SK-N-SH (cell line): Measurements from ENCODE around the gene PDXDC1. TPM values are rescaled to one million over a fixed set of nuclear protein-coding genes. Genes with fewer than 3 reads are reported as not detected.
A peak's percentile ranks its signal among the peaks of the same experiment; 100 is the strongest.
"Not testable (repeated sequence)": the region's sequence is repeated elsewhere in the genome, so short reads cannot be mapped to it uniquely, and the experiment has no call there.

Experiments used
- CTCF ChIA-PET: fragments of 300-600, 350-600 bp; formaldehyde crosslinking; extraction: SDS; loops from one replicate; lab custom pipeline; 2021; lab: Yijun Ruan, JAX
- POLR2A ChIA-PET: fragments of 350-600 bp; sonication (Branson Sonifier 250); formaldehyde crosslinking; extraction: SDS; loops from one replicate; lab custom pipeline; 2020; ENCODE audit warnings: antibody characterized with exemption, inconsistent platforms; lab: Yijun Ruan, JAX
- DNase-seq: peaks from one replicate; pipeline ENCODE4 v3.0.0; 2012
- H2AFZ ChIP-seq: fragments of 200-600 bp; sonication (generic); 2 replicates; pipeline ENCODE4 v1.8.1; 2016; ENCODE audit warnings: antibody characterized with exemption, mild to moderate bottlenecking, low read depth
- H3F3A ChIP-seq: fragments of 200-600 bp; sonication (generic); replicated peaks from 2 replicates; pipeline ENCODE3; 2016; ENCODE audit warnings: antibody characterized with exemption, mild to moderate bottlenecking; ENCODE audit not compliant: insufficient read depth
- H3K27ac ChIP-seq, 2 experiments: fragments of 200-500 bp in 1 of 2; fragments of 200-600 bp in 1 of 2; sonication (Bioruptor generic) in 1 of 2; sonication (generic), shearing (Covaris generic) in 1 of 2; 2 replicates each; pipeline versions ENCODE4 v1.5.1 to v1.6.1; 2014 to 2016; ENCODE audit warnings: low read depth in 2 of 2, inconsistent platforms in 1 of 2, low read length in 1 of 2, mild to moderate bottlenecking in 1 of 2, mixed read lengths in 1 of 2
- H3K27me3 ChIP-seq: fragments of 200-600 bp; sonication (generic), shearing (Covaris generic); 2 replicates; pipeline ENCODE4 v1.6.1; 2016; ENCODE audit warnings: mixed run types; ENCODE audit not compliant: insufficient read depth
- H3K36me3 ChIP-seq, 2 experiments: fragments of 200-500 bp in 1 of 2; fragments of 200-600 bp in 1 of 2; sonication (Bioruptor generic) in 1 of 2; sonication (generic) in 1 of 2; replicated peaks in 1 of 2; 2 replicates each; pipeline versions ENCODE3 to v1.5.1; 2014 to 2016; ENCODE audit warnings: low read length in 1 of 2, mild to moderate bottlenecking in 1 of 2; ENCODE audit not compliant: insufficient read depth in 2 of 2, control insufficient read depth in 1 of 2
- H3K4me1 ChIP-seq, 2 experiments: fragments of 200-500 bp in 1 of 2; fragments of 200-600 bp in 1 of 2; sonication (Bioruptor generic) in 1 of 2; sonication (generic), shearing (Covaris generic) in 1 of 2; 2 replicates each; pipeline versions ENCODE4 v1.5.1 to v1.6.1; 2014 to 2016; ENCODE audit warnings: low read depth in 1 of 2, low read length in 1 of 2, mixed run types in 1 of 2; ENCODE audit not compliant: insufficient read depth in 2 of 2, control insufficient read depth in 1 of 2
- H3K4me2 ChIP-seq: fragments of 200-600 bp; sonication (generic), shearing (Covaris generic); 2 replicates; pipeline ENCODE4 v1.6.1; 2017; ENCODE audit warnings: mixed run types
- H3K4me3 ChIP-seq, 2 experiments: fragments of 200-500 bp in 1 of 2; fragments of 200-600 bp in 1 of 2; sonication (Bioruptor generic) in 1 of 2; sonication (generic), shearing (Covaris generic) in 1 of 2; 2 replicates each; pipeline versions ENCODE4 v1.5.1 to v1.8.1; 2014 to 2016; ENCODE audit warnings: low read depth in 2 of 2, inconsistent platforms in 1 of 2, low read length in 1 of 2, mild to moderate bottlenecking in 1 of 2, mixed read lengths in 1 of 2, moderate library complexity in 1 of 2
- H3K79me2 ChIP-seq: fragments of 200-600 bp; sonication (generic); 2 replicates; pipeline ENCODE4 v1.8.1; 2017; ENCODE audit warnings: mild to moderate bottlenecking; ENCODE audit not compliant: insufficient read depth
- H3K9ac ChIP-seq: fragments of 200-600 bp; sonication (generic); 2 replicates; pipeline ENCODE4 v1.6.1; 2017; ENCODE audit warnings: mixed run types
- H3K9me2 ChIP-seq: fragments of 200-600 bp; sonication (generic); 2 replicates; pipeline ENCODE4 v1.6.1; 2017; ENCODE audit warnings: mixed run types
- H3K9me3 ChIP-seq: fragments of 200-600 bp; sonication (generic); 2 replicates; pipeline ENCODE4 v1.6.1; 2017; ENCODE audit warnings: mixed run types, mild to moderate bottlenecking, moderate library complexity
- H4K20me1 ChIP-seq: fragments of 200-600 bp; sonication (generic); 2 replicates; pipeline ENCODE4 v1.6.1; 2017; ENCODE audit warnings: mild to moderate bottlenecking, mixed run types; ENCODE audit not compliant: insufficient read depth
- WGBS: methylation state at CpG from one replicate; pipeline ENCODE4 v1.1.6; 2017; ENCODE audit warnings: low lambda C conversion rate; 5-methylcytosine and 5-hydroxymethylcytosine counted together
- polyA plus RNA-seq, 3 experiments: library from polyadenylated mRNA; depleted of rRNA; stranded (reverse); fragments of >200 nt; gene quantifications; 2 replicates each; pipeline ENCODE4 v1.2.3, GENCODE V29; 2012

The PDXDC1 gene
- polyA plus RNA-seq, 1 of the 3 experiments (the other 2 are of a cell fraction) = 37.4 TPM

- H3K9me3 ChIP-seq, H3K4me3 ChIP-seq, DNase-seq, H2AFZ ChIP-seq, POLR2A ChIA-PET, H3K27me3 ChIP-seq, H3K4me1 ChIP-seq, H3K4me2 ChIP-seq, H3K9me2 ChIP-seq, CTCF ChIA-PET, H3K9ac ChIP-seq, H3K27ac ChIP-seq, H3F3A ChIP-seq: not testable (repeated sequence)
- Histone ChIP-seq H4K20me1 (peaks cover 84% of the 10 kb centered on the region), H3K79me2 (peaks cover 93% of the 10 kb centered on the region), H3K36me3 (peaks cover 0 to 17% of the 10 kb centered on the region in 2 experiments)
- 95% methylated on average over 2 of the region's 2 CpGs for WGBS
Measured at GRCh38 chr16:14982521-14982920, 7.7 kb downstream of the PDXDC1 start.

- POLR2A ChIA-PET, DNase-seq: not testable (repeated sequence)
Measured at GRCh38 chr16:14988092-14988491, 13.3 kb downstream of the PDXDC1 start.

GRCh38 chr16:14988661-14989191, 13.9 kb downstream of the PDXDC1 start:
- 97% methylated on average over 25 of the region's 25 CpGs for WGBS
- H3K9me2 ChIP-seq, H3K27me3 ChIP-seq, H3K27ac ChIP-seq, DNase-seq, CTCF ChIA-PET, H3K4me2 ChIP-seq, H3F3A ChIP-seq, H3K4me3 ChIP-seq, H3K9ac ChIP-seq, H3K9me3 ChIP-seq, H2AFZ ChIP-seq, H3K4me1 ChIP-seq, POLR2A ChIA-PET: not testable (repeated sequence)
- peaks cover 62% of the 10 kb centered on the region for H4K20me1 ChIP-seq
- peaks cover 83% of the 10 kb centered on the region for H3K79me2 ChIP-seq
- peaks cover 0 to 22% of the 10 kb centered on the region in 2 experiments for H3K36me3 ChIP-seq

More at GRCh38 chr16:14988092-14988491, 13.3 kb downstream of the PDXDC1 start:
- CTCF ChIA-PET, H3K9me3 ChIP-seq, H3K9me2 ChIP-seq, H3K27me3 ChIP-seq, H3F3A ChIP-seq, H3K4me3 ChIP-seq, H3K9ac ChIP-seq, H2AFZ ChIP-seq, H3K4me2 ChIP-seq, H3K27ac ChIP-seq, H3K4me1 ChIP-seq: not testable (repeated sequence)
- 93% methylated on average over 8 of the region's 8 CpGs for WGBS
- Histone ChIP-seq H4K20me1 (peaks cover 69% of the 10 kb centered on the region), H3K36me3 (peaks cover 0 to 22% of the 10 kb centered on the region in 2 experiments), H3K79me2 (peaks cover 83% of the 10 kb centered on the region)

GRCh38 chr16:14989291-14990281, 14.8 kb downstream of the PDXDC1 start:
- POLR2A ChIA-PET, H3K4me3 ChIP-seq, H3K9me3 ChIP-seq, H3K4me1 ChIP-seq, H3K9me2 ChIP-seq, H3K27me3 ChIP-seq, H3K9ac ChIP-seq, H2AFZ ChIP-seq, H3K4me2 ChIP-seq, CTCF ChIA-PET, H3F3A ChIP-seq, H3K27ac ChIP-seq: not testable (repeated sequence)
- 96% methylated on average over 45 of the region's 98 CpGs for WGBS
- H3K79me2 ChIP-seq = peaks cover 89% of the 10 kb centered on the region
- H3K36me3 ChIP-seq = peaks cover 0 to 21% of the 10 kb centered on the region in 2 experiments
- DNase-seq = peak; percentile 32
- H4K20me1 ChIP-seq = peaks cover 67% of the 10 kb centered on the region

GRCh38 chr16:14993277-14994151, 18.7 kb downstream of the PDXDC1 start:
- WGBS = 82% methylated on average over 6 of the region's 7 CpGs
- H3K4me3 ChIP-seq, H3K27ac ChIP-seq, H3K27me3 ChIP-seq, CTCF ChIA-PET, H3K9me3 ChIP-seq, POLR2A ChIA-PET, H3K9me2 ChIP-seq, DNase-seq, H3F3A ChIP-seq, H3K4me1 ChIP-seq, H3K4me2 ChIP-seq, H2AFZ ChIP-seq, H3K9ac ChIP-seq: not testable (repeated sequence)
- Histone ChIP-seq H3K79me2 (peaks cover 80% of the 10 kb centered on the region), H4K20me1 (peaks cover 57% of the 10 kb centered on the region), H3K36me3 (peaks cover 0 to 18% of the 10 kb centered on the region in 2 experiments)
